Urinary bladder (tissue), 4 donors: ENCODE measurements around the gene TBC1D3G. TPM values are rescaled to one million over a fixed set of nuclear protein-coding genes. Genes with fewer than 3 reads are reported as not detected.
"Not testable (repeated sequence)": the region's sequence is repeated elsewhere in the genome, so short reads cannot be mapped to it uniquely, and the experiment has no call there.

Experiments
- DNase-seq: peaks from one replicate; pipeline ENCODE4 v3.0.0-alpha.2; 2015; ENCODE audit errors: extremely low spot score
- H3K27ac ChIP-seq: one replicate; pipeline ENCODE4 v1.5.1; 2013; ENCODE audit warnings: low read depth, mild to moderate bottlenecking, moderate library complexity
- H3K36me3 ChIP-seq: one replicate; pipeline ENCODE4 v1.6.1; 2013; ENCODE audit warnings: mild to moderate bottlenecking, moderate library complexity; ENCODE audit not compliant: insufficient read depth
- H3K4me1 ChIP-seq: one replicate; pipeline ENCODE4 v1.6.1; 2013; ENCODE audit warnings: mild to moderate bottlenecking, moderate library complexity; ENCODE audit not compliant: insufficient read depth
- H3K4me3 ChIP-seq: one replicate; pipeline ENCODE4 v1.5.1; 2013; ENCODE audit warnings: low read depth, low read length
- WGBS: extraction: QIAGEN DNeasy Blood & Tissue Kit; methylation state at CpG from one replicate; pipeline ENCODE4 v1.1.7; 2013; 5-methylcytosine and 5-hydroxymethylcytosine counted together
- polyA plus RNA-seq: library from polyadenylated mRNA; stranded (reverse); fragments of 200-250 nt; gene quantifications from one replicate; pipeline ENCODE4 v1.2.3, GENCODE V29; 2013
- small RNA-seq: library from RNA; depleted of rRNA; stranded (forward); fragments of <200 nt; gene quantifications from one replicate; pipeline ENCODE3, GENCODE V24; 2014
- total RNA-seq: library from RNA; depleted of rRNA; stranded (reverse); fragments of >200 nt; gene quantifications from one replicate; pipeline ENCODE4 v1.2.3, GENCODE V29; 2014
- donor health status: healthy with polysubstance abuse.
- donor health status: healthy.

Gene TBC1D3G
- not detected for total RNA-seq
- polyA plus RNA-seq, result not detected

DNA sequence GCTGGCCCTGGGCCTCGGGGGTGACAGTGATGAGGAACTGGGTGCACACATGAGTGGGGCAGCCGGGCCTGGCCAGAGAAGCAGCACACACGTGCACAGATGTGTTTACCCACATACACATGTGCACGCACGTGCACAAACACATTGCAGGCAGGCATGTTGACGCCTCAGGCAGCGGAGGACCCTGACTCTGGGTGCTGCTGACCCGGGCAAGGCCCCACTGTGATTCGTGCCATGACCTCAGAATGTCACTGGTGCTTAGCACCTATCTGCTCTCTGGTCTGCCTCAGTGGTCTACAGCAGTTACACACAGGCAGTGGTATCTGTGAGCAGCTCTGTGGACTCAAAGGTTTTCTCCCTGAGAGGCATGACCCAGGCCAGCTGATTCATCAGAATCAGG lies at the start of gene TBC1D3G:
Gene TBC1D3G, plus strand, starts transcription at position 301 of the 400 bp plus-strand sequence. CDS start 1,528 bp downstream, outside the sequence.
- WGBS, result no CpG with 5 or more reads among the region's 9 CpGs

GRCh38 chr17:36283256-36283655 lies 40.4 kb upstream of the TBC1D3G start:
- not testable (repeated sequence) for H3K27ac ChIP-seq, H3K4me1 ChIP-seq, H3K4me3 ChIP-seq, H3K36me3 ChIP-seq, DNase-seq
- no CpG with 5 or more reads among the region's 1 CpG for WGBS

More for the DNA sequence above, at the start of gene TBC1D3G:
- H3K4me3 ChIP-seq, H3K36me3 ChIP-seq, DNase-seq, H3K27ac ChIP-seq, H3K4me1 ChIP-seq: not testable (repeated sequence)

GRCh38 chr17:36284219-36284618 lies 39.5 kb upstream of the TBC1D3G start:
- H3K36me3 ChIP-seq, H3K27ac ChIP-seq, H3K4me3 ChIP-seq, H3K4me1 ChIP-seq, DNase-seq: not testable (repeated sequence)
- WGBS, result 73% methylated on average over 3 of the region's 5 CpGs

- H3K36me3 ChIP-seq, H3K4me3 ChIP-seq, H3K27ac ChIP-seq, H3K4me1 ChIP-seq, DNase-seq: not testable (repeated sequence)
- 80% methylated on average over 1 of the region's 2 CpGs for WGBS
These were observed 33.6 kb upstream of the TBC1D3G start for GRCh38 chr17:36289965-36290612.

DNA sequence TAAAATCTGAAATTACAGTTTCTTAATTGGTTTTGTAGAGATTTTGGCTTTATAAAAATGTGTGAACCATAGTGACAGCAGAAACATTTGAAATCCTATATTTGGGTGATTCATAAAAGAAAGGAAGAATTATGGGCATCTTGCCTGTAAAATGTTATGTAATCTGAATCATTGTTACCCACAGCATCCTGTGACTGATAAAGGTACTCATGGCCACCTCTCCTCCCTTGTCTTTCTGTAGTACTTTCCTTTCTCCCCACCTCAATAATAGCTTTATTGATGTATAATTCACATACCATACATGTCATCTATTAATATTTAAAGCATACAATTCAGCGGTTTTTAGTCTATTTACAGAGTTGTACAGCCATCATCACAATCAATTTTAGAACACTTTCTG lies 28.5 kb upstream of the TBC1D3G start:
- not testable (repeated sequence) for H3K27ac ChIP-seq, DNase-seq, H3K4me3 ChIP-seq, H3K36me3 ChIP-seq, H3K4me1 ChIP-seq
- no CpG with 5 or more reads among the region's 1 CpG for whole genome bisulfite sequencing

DNA sequence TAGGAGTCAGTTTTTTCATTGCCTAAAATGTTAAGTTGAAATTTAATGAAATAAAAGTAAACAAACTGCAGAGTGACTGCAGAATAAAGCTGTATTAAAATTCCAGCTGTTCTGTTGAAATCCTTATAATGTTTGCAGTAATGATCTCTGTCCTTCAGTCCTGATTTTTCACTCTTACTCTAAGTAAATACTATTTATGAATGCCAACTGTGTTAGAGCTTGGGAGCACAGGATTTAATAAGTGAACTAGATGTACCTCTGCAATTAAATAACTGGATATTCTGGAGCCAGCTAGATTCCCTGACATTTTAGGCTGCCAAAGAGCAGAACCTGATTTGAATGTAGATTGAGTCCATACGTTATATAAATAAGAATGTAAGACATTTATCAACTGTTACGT lies 7.9 kb upstream of the TBC1D3G start:
- H3K36me3 ChIP-seq, H3K4me1 ChIP-seq, DNase-seq, H3K4me3 ChIP-seq, H3K27ac ChIP-seq: not testable (repeated sequence)
- no CpG with 5 or more reads among the region's 2 CpGs for WGBS

GRCh38 chr17:36362496-36362895 lies 38.8 kb downstream of the TBC1D3G start:
- H3K4me1 ChIP-seq, result not testable (repeated sequence)

GRCh38 chr17:36375938-36376337 lies 52.3 kb downstream of the TBC1D3G start:
- no CpG with 5 or more reads among the region's 7 CpGs for WGBS
- not testable (repeated sequence) for H3K4me3 ChIP-seq, H3K27ac ChIP-seq, H3K4me1 ChIP-seq, DNase-seq, H3K36me3 ChIP-seq

More at GRCh38 chr17:36362496-36362895, 38.8 kb downstream of the TBC1D3G start:
- not testable (repeated sequence) for DNase-seq, H3K27ac ChIP-seq, H3K36me3 ChIP-seq, H3K4me3 ChIP-seq
- 94% methylated on average over 3 of the region's 6 CpGs for WGBS

Small RNA genes within 50 kb of the gene (small RNA-seq; reads per million reads assigned to genes)
- not detected for gene RF00019

Other genes starting within 250 kb of the TBC1D3G start
- gene CCL3, start 233.7 kb upstream of the TBC1D3G start, total RNA-seq, result 3.6 TPM
- gene CCL3, start 233.7 kb upstream of the TBC1D3G start, polyA plus RNA-seq, result 2.6 TPM
- 2.4 TPM for gene CCL4, start 220.1 kb upstream of the TBC1D3G start, total RNA-seq
- 3.1 TPM for gene CCL4, start 220.1 kb upstream of the TBC1D3G start, polyA plus RNA-seq
- gene TBC1D3B, start 147.2 kb upstream of the TBC1D3G start, total RNA-seq, result 2.1 TPM
- 2.1 TPM for gene TBC1D3B, start 147.2 kb upstream of the TBC1D3G start, polyA plus RNA-seq
- 0.69 TPM for gene CCL3L1, start 127.1 kb upstream of the TBC1D3G start, total RNA-seq
- 0.11 TPM for gene CCL3L1, start 127.1 kb upstream of the TBC1D3G start, polyA plus RNA-seq
- 2.0 TPM for gene CCL4L2, start 112.8 kb upstream of the TBC1D3G start, total RNA-seq
- gene CCL4L2, start 112.8 kb upstream of the TBC1D3G start, polyA plus RNA-seq, result 0.25 TPM
- not detected for gene TBC1D3I, start 59.3 kb upstream of the TBC1D3G start, total RNA-seq
- not detected for gene TBC1D3I, start 59.3 kb upstream of the TBC1D3G start, polyA plus RNA-seq
- gene TBC1D3H, start 64.6 kb downstream of the TBC1D3G start, total RNA-seq, result not detected
- gene TBC1D3H, start 64.6 kb downstream of the TBC1D3G start, polyA plus RNA-seq, result 0.33 TPM
- 33.7 TPM for gene ZNHIT3, start 162.8 kb downstream of the TBC1D3G start, total RNA-seq
- gene ZNHIT3, start 162.8 kb downstream of the TBC1D3G start, polyA plus RNA-seq, result 51.9 TPM
- gene MYO19, start 211.0 kb downstream of the TBC1D3G start, total RNA-seq, result 48.5 TPM
- 20.2 TPM for gene MYO19, start 211.0 kb downstream of the TBC1D3G start, polyA plus RNA-seq
- 5.6 TPM for gene PIGW, start 211.1 kb downstream of the TBC1D3G start, total RNA-seq
- 6.8 TPM for gene PIGW, start 211.1 kb downstream of the TBC1D3G start, polyA plus RNA-seq
- gene GGNBP2, start 221.0 kb downstream of the TBC1D3G start, total RNA-seq, result 86.5 TPM
- 46.4 TPM for gene GGNBP2, start 221.0 kb downstream of the TBC1D3G start, polyA plus RNA-seq